Measurements from ENCODE around the gene UNK. TPM values are rescaled to one million over a fixed set of nuclear protein-coding genes. Genes with fewer than 3 reads are reported as not detected.

Gene UNK
- total and polyA plus RNA-seq, 2 of the 13 experiments (the other 11 are each of a cell fraction or from before 2014, with no cell fraction given), result 31.6 to 33.0 TPM

GRCh38 chr17:75779987-75780889 is 4.4 kb upstream of the UNK start (continued):
- 0 out of 2 replicates have a peak, but pooled peaks have one; percentile 73 for TF ChIP-seq GMEB1 (CRISPR knock-in tag; IDR thresholded peaks at IDR 0.05; ENCODE audit: borderline replicate concordance)
- 0 out of 2 replicates have a peak, but pooled peaks have one; percentile 9 for TF ChIP-seq ZBTB8A (CRISPR knock-in tag; IDR thresholded peaks at IDR 0.05; ENCODE audit: borderline replicate concordance, low read depth)
- no peak for TF ChIP-seq SMARCE1 (IDR thresholded peaks at IDR 0.05; ENCODE audit: borderline replicate concordance)
- peak; percentile 1; the same call in 1 of the 2 replicates for TF ChIP-seq CEBPG (CRISPR knock-in tag; IDR thresholded peaks at IDR 0.05)
- 0 out of 2 replicates have a peak, but pooled peaks have one; percentile 14 for TF ChIP-seq HNF1A (IDR thresholded peaks at IDR 0.05; ENCODE audit: low read depth)
- no peak for TF ChIP-seq HNF1A (CRISPR knock-in tag; IDR thresholded peaks at IDR 0.05; ENCODE audit: borderline replicate concordance)
- TF ChIP-seq KLF6 (CRISPR knock-in tag; IDR thresholded peaks at IDR 0.05), result no peak
- TF ChIP-seq RFXAP (CRISPR knock-in tag; IDR thresholded peaks at IDR 0.05; ENCODE audit: borderline replicate concordance), result peak; percentile 74
- peak; percentile 1; the same call in 1 of the 3 replicates for TF ChIP-seq MXI1 (IDR thresholded peaks at IDR 0.05; ENCODE audit: borderline replicate concordance, low read depth, low read length)
- TF ChIP-seq GATAD1 (CRISPR knock-in tag; IDR thresholded peaks at IDR 0.05), result peak; percentile 24
- TF ChIP-seq SP1 (IDR thresholded peaks at IDR 0.05), result no peak
- no peak for TF ChIP-seq SP1 (CRISPR knock-in tag; IDR thresholded peaks at IDR 0.05)
- 0 out of 2 replicates have a peak, but pooled peaks have one; percentile 10 for TF ChIP-seq NCOR1 (IDR thresholded peaks at IDR 0.05; ENCODE audit: borderline replicate concordance, low read length)
- TF ChIP-seq CREM (IDR thresholded peaks at IDR 0.05), result peak; percentile 38
- no peak for TF ChIP-seq CREM (CRISPR knock-in tag; IDR thresholded peaks at IDR 0.05)
- TF ChIP-seq RFXANK (CRISPR knock-in tag; IDR thresholded peaks at IDR 0.05), result 0 out of 2 replicates have a peak, but pooled peaks have one; percentile 16
- TF ChIP-seq ZUFSP (CRISPR knock-in tag; IDR thresholded peaks at IDR 0.05; ENCODE audit: borderline replicate concordance), result no peak
- TF ChIP-seq GLMP (CRISPR knock-in tag; IDR thresholded peaks at IDR 0.05; ENCODE audit: borderline replicate concordance), result no peak

Data from HepG2 (cell line).